PFSK-1 (cell line): ENCODE results near the gene ULK4.

Experiments used
- POLR2AphosphoS5 ChIP-seq: IDR thresholded peaks from 2 replicates; pipeline ENCODE4 v1.6.1; 2012; ENCODE audit warnings: low read depth, mild to moderate bottlenecking, control low read depth, low read length, moderate library complexity
- TAF1 ChIP-seq: IDR thresholded peaks from 2 replicates; pipeline ENCODE4 v1.6.1; 2012; ENCODE audit warnings: low read length, control low read depth, borderline replicate concordance; ENCODE audit not compliant: insufficient read depth
- TF ChIP-seq, protein P1 (sequence below), 2 experiments: IDR thresholded peaks; 2 replicates each; pipeline versions ENCODE4 v1.6.1 to v1.8.0; 2011 to 2012; ENCODE audit warnings: low read depth in 2 of 2, low read length in 2 of 2, control low read depth in 1 of 2, inconsistent platforms in 1 of 2, mild to moderate bottlenecking in 1 of 2, moderate library complexity in 1 of 2; ENCODE audit not compliant: insufficient read depth in 1 of 2

DNA sequence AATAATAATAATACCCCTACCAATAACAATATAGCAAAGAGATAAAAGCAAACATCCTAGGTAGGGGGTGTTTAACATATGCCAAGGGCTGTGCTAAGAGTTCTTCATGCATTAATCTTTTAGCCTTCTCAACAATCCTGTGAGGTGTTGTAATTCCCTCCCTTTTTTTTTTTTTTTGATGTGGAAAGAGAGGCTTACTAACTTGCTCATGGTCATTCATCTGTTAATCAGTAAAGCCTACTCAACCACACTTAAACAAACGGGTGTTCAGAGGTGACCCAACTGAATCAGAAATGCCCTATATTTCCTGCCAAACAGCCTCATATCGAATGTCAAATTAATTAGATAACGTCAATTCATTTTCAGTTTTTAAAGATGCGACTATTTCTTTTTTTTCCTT lies 530.5 kb downstream of the ULK4 start:
- TF ChIP-seq, protein P1, sequence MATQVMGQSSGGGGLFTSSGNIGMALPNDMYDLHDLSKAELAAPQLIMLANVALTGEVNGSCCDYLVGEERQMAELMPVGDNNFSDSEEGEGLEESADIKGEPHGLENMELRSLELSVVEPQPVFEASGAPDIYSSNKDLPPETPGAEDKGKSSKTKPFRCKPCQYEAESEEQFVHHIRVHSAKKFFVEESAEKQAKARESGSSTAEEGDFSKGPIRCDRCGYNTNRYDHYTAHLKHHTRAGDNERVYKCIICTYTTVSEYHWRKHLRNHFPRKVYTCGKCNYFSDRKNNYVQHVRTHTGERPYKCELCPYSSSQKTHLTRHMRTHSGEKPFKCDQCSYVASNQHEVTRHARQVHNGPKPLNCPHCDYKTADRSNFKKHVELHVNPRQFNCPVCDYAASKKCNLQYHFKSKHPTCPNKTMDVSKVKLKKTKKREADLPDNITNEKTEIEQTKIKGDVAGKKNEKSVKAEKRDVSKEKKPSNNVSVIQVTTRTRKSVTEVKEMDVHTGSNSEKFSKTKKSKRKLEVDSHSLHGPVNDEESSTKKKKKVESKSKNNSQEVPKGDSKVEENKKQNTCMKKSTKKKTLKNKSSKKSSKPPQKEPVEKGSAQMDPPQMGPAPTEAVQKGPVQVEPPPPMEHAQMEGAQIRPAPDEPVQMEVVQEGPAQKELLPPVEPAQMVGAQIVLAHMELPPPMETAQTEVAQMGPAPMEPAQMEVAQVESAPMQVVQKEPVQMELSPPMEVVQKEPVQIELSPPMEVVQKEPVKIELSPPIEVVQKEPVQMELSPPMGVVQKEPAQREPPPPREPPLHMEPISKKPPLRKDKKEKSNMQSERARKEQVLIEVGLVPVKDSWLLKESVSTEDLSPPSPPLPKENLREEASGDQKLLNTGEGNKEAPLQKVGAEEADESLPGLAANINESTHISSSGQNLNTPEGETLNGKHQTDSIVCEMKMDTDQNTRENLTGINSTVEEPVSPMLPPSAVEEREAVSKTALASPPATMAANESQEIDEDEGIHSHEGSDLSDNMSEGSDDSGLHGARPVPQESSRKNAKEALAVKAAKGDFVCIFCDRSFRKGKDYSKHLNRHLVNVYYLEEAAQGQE (IDR thresholded peaks at IDR 0.05; ENCODE audit: insufficient read depth in 1 of 2, low read depth in 2 of 2, low read length in 2 of 2): no peak
- TF ChIP-seq TAF1: no peak
- TF ChIP-seq POLR2AphosphoS5: no peak
